ENCODE data around the gene DDX10. TPM values are rescaled to one million over a fixed set of nuclear protein-coding genes. Genes with fewer than 3 reads are reported as not detected.

The DDX10 gene
- total RNA-seq, 1 experiment from 2014 or later: 48.3 TPM

DNA sequence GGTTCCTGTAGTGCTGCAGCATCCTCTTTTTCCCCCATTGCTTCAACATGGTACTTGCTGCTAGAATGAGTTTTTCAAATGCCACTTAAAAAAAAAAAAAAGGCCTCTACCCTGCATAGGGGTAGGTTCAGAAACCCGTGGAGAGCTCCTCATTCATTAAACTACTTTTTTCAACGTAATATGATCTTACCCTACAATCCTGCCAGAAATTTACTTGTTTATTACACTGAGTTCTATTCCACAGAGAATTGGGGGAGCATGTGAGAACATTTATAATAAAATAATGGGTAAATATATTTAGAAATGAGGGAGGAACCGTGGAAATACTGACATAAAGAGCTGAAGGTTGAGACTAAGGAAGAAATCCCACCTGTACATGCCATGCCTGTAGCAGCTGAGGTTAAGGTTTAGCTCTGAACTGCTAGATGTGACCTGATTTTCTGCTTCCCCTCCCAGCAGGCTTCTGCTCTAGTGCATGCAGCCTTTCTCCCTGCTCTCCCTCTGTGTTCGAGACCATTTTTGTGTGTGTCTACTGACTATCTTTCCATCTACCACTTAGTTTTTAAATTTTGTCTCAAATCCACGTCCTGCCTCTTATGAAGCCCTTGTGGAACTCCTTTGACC, 225.7 kb downstream of the DDX10 start:
- H2AK5ac ChIP-seq (ENCODE audit: insufficient read length, low read length): no peak overlapping the region
- no peak overlapping the region for H3K4ac ChIP-seq (ENCODE audit: low read depth, low read length)
- no peak overlapping the region for H3K9ac ChIP-seq (ENCODE audit: extremely low read depth, insufficient read length, low read length)
- TF ChIP-seq, protein P1, sequence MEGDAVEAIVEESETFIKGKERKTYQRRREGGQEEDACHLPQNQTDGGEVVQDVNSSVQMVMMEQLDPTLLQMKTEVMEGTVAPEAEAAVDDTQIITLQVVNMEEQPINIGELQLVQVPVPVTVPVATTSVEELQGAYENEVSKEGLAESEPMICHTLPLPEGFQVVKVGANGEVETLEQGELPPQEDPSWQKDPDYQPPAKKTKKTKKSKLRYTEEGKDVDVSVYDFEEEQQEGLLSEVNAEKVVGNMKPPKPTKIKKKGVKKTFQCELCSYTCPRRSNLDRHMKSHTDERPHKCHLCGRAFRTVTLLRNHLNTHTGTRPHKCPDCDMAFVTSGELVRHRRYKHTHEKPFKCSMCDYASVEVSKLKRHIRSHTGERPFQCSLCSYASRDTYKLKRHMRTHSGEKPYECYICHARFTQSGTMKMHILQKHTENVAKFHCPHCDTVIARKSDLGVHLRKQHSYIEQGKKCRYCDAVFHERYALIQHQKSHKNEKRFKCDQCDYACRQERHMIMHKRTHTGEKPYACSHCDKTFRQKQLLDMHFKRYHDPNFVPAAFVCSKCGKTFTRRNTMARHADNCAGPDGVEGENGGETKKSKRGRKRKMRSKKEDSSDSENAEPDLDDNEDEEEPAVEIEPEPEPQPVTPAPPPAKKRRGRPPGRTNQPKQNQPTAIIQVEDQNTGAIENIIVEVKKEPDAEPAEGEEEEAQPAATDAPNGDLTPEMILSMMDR (conservative IDR thresholded peaks at IDR 0.05): no peak
- no peak overlapping the region for H2AFZ ChIP-seq (ENCODE audit: low read length)
- no peak overlapping the region for H2BK5ac ChIP-seq (ENCODE audit: insufficient read length, low read length)
- WGBS (ENCODE audit: extremely low coverage, insufficient read length, low lambda C conversion rate): 100% methylated on average over 1 of the region's 5 CpGs
- no peaks in the 10 kb centered on the region for H3K79me1 ChIP-seq (ENCODE audit: insufficient read depth, low read depth, low read length, poor library complexity, severe bottlenecking)
- H3K18ac ChIP-seq (ENCODE audit: insufficient read length, low read depth, low read length): no peak overlapping the region
- Mint-ChIP-seq H3K36me3 (ENCODE audit: insufficient read depth in 1 of 3, low read depth in 3 of 3) (no peaks in the 10 kb centered on the region), H3K4me1 (peaks cover 27 to 29% of the 10 kb centered on the region in 2 experiments), H3K4me3 (no peak overlapping the region), H3K27ac (peak overlapping the region in 2 of 3 experiments; percentile 0 to 13; a peak in 2 of 7 replicates), H3K9me3 (no peaks in the 10 kb centered on the region), H3K27me3 (ENCODE audit: low read depth) (no peaks in the 10 kb centered on the region)
- no peak overlapping the region for H4K8ac ChIP-seq (replicated peaks; ENCODE audit: insufficient read length, low read depth, low read length)
- no peaks in the 10 kb centered on the region for H3K27me3 ChIP-seq (ENCODE audit: insufficient read depth, low read length)
- no peak overlapping the region for H3K27ac ChIP-seq (ENCODE audit: insufficient read length, low read depth, low read length)
- H2BK20ac ChIP-seq (ENCODE audit: low read depth, low read length, poor library complexity, severe bottlenecking): no peak overlapping the region
- H3K9me3 ChIP-seq (ENCODE audit: control insufficient read depth, low read depth, low read length): no peaks in the 10 kb centered on the region
- no peak overlapping the region for H4K5ac ChIP-seq (ENCODE audit: insufficient read length, low read depth, low read length)
- no peak overlapping the region for H2BK15ac ChIP-seq (ENCODE audit: low read depth, low read length)
- H2BK12ac ChIP-seq (ENCODE audit: insufficient read length, low read depth, low read length): no peak overlapping the region
- H3T11ph ChIP-seq (ENCODE audit: low read length): no peak overlapping the region
- H4K91ac ChIP-seq (ENCODE audit: insufficient read length, low read depth, low read length): no peak overlapping the region
- H3K56ac ChIP-seq (ENCODE audit: insufficient read length, low read depth, low read length): no peak overlapping the region
- no peaks in the 10 kb centered on the region for H4K20me1 ChIP-seq (ENCODE audit: control insufficient read depth, insufficient read depth, insufficient read length)
- H3K79me2 ChIP-seq (ENCODE audit: insufficient read depth, low read length): no peaks in the 10 kb centered on the region
- H3K4me2 ChIP-seq (ENCODE audit: insufficient read depth, insufficient read length, low read length): no peak overlapping the region
- H3K14ac ChIP-seq (ENCODE audit: insufficient read depth, low read length): no peak overlapping the region
- no peak overlapping the region for H2BK120ac ChIP-seq (ENCODE audit: low read depth, low read length, poor library complexity, severe bottlenecking)
- DNase-seq: no peak
- peaks cover 12% of the 10 kb centered on the region for H3K4me1 ChIP-seq (ENCODE audit: insufficient read depth, low read length)
- H3K23me2 ChIP-seq (ENCODE audit: insufficient read length, low read depth, low read length, poor library complexity, severe bottlenecking): no peaks in the 10 kb centered on the region
- H3K23ac ChIP-seq (ENCODE audit: insufficient read length, low read depth, low read length): no peak overlapping the region
